ENCODE data around the gene GRIPAP1. TPM values are rescaled to one million over a fixed set of nuclear protein-coding genes. Genes with fewer than 3 reads are reported as not detected.

Gene GRIPAP1
- 9.3 and 17.5 TPM in 2 replicates for total RNA-seq

GRCh38 chrX:49002091-49002935, at the start of gene GRIPAP1:
TSS of gene GRIPAP1 (minus strand) at chrX:49002264. CDS start at chrX:49002229, 35 bp downstream.

GRCh38 chrX:49043220-49043986, 41.3 kb upstream of the GRIPAP1 start, which contains the start of gene TFE3:
TSS of gene TFE3 (minus strand) at chrX:49043357. CDS start at chrX:49043226, 131 bp downstream.

GRCh38 chrX:48971249-48972219, 30.5 kb downstream of the GRIPAP1 start, which contains the start of gene KCND1:
TSS of gene KCND1 (minus strand) at chrX:48971844. CDS start at chrX:48970271, 1,573 bp downstream.

GRCh38 chrX:48957477-48957826, 44.6 kb downstream of the GRIPAP1 start, which contains the start of gene OTUD5:
TSS of gene OTUD5 (minus strand) at chrX:48957607. CDS start at chrX:48957570, 37 bp downstream.

Other genes starting within 250 kb of the GRIPAP1 start
- gene GLOD5, start 240.5 kb downstream of the GRIPAP1 start, total RNA-seq: not detected in 2 replicates
- not detected in 2 replicates for gene GATA1, start 215.7 kb downstream of the GRIPAP1 start, total RNA-seq
- gene HDAC6, start 200.2 kb downstream of the GRIPAP1 start, total RNA-seq: 44.2 and 61.4 TPM in 2 replicates
- not detected in 2 replicates for gene ERAS, start 175.8 kb downstream of the GRIPAP1 start, total RNA-seq
- 9.5 and 32.6 TPM in 2 replicates for gene PCSK1N, start 166.7 kb downstream of the GRIPAP1 start, total RNA-seq
- 76.9 and 84.4 TPM in 2 replicates for gene TIMM17B, start 104.5 kb downstream of the GRIPAP1 start, total RNA-seq
- gene PQBP1, start 104.3 kb downstream of the GRIPAP1 start, total RNA-seq: 59.7 and 70.9 TPM in 2 replicates
- gene SLC35A2, start 90.6 kb downstream of the GRIPAP1 start, total RNA-seq: 26.7 and 34.0 TPM in 2 replicates
- 9.0 and 13.0 TPM in 2 replicates for gene PIM2, start 83.2 kb downstream of the GRIPAP1 start, total RNA-seq
- 34.7 and 47.8 TPM in 2 replicates for gene OTUD5, start 44.7 kb downstream of the GRIPAP1 start, total RNA-seq
- 0.98 and 3.4 TPM in 2 replicates for gene KCND1, start 30.4 kb downstream of the GRIPAP1 start, total RNA-seq
- gene TFE3, start 41.1 kb upstream of the GRIPAP1 start, total RNA-seq: 67.7 and 71.9 TPM in 2 replicates
- gene CCDC120, start 56.7 kb upstream of the GRIPAP1 start, total RNA-seq: 3.1 and 10.0 TPM in 2 replicates
- gene PRAF2, start 71.7 kb upstream of the GRIPAP1 start, total RNA-seq: 27.7 and 35.4 TPM in 2 replicates
- gene WDR45, start 77.6 kb upstream of the GRIPAP1 start, total RNA-seq: 30.3 and 77.5 TPM in 2 replicates
- gene GPKOW, start 121.5 kb upstream of the GRIPAP1 start, total RNA-seq: 19.9 and 21.2 TPM in 2 replicates
- gene MAGIX, start 160.5 kb upstream of the GRIPAP1 start, total RNA-seq: 1.8 and 4.6 TPM in 2 replicates
- gene PLP2, start 169.6 kb upstream of the GRIPAP1 start, total RNA-seq: 109 and 200 TPM in 2 replicates
- 9.8 and 10.8 TPM in 2 replicates for gene PRICKLE3, start 184.1 kb upstream of the GRIPAP1 start, total RNA-seq
- gene SYP, start 197.9 kb upstream of the GRIPAP1 start, total RNA-seq: 1.5 TPM in 1 of 2 replicates, not detected in the other
- under 0.01 TPM in 1 of 2 replicates, not detected in the other for gene CACNA1F, start 231.1 kb upstream of the GRIPAP1 start, total RNA-seq
- gene CCDC22, start 233.2 kb upstream of the GRIPAP1 start, total RNA-seq: 22.0 and 23.7 TPM in 2 replicates

All from mesangial cell (primary cell).